HG03175 (cell line): ENCODE results near the gene CBL.

ENCODE experiments used
- ATAC-seq: cut with Tn5 transposase; IDR thresholded peaks from one replicate; pipeline ENCODE4 v1.9.1; 2021; ENCODE audit warnings: mild to moderate bottlenecking, moderate library complexity; ENCODE audit not compliant: unreplicated experiment

Gene CBL

DNA sequence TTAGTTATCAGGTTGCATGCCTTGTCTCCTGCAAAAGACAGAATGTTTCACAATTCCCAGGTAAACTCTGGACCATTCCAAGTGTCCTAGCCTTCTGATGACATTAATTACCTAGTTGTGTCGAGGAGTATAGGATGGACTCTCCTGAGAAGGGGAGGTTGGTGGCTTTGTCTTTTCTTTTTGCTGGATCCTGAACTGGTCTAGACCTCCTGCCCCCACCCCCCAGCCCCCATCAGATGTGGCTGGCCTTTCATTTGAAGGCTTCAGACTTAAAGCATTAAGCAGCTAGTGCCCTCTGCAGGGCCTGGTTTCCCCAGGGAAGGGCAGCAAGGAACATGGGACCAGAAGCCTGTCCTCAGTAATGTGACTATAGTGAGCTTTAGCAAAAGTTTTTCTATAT is 101.1 kb downstream of the CBL start:
- ATAC-seq, result no peak

DNA sequence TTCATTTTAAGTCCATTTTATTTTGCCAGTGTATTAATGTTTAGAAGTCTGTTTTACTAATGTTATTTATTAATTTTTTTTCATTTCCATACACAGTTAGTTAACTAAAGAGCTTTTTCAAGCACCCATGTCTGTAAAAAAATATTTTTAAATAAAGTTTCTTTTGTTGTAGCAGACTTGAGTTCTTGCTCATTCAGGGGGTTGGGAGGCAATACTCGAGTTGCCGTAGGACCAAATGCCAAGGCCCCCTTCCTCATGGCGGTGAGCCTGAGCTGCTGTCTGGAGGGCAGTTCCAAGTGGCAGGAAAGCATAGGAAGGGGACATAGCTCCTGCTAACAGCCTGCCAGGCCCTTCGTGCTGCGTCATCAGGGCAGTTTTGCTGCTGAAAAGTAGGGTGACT is 101.8 kb downstream of the CBL start:
- ATAC-seq, result no peak

DNA sequence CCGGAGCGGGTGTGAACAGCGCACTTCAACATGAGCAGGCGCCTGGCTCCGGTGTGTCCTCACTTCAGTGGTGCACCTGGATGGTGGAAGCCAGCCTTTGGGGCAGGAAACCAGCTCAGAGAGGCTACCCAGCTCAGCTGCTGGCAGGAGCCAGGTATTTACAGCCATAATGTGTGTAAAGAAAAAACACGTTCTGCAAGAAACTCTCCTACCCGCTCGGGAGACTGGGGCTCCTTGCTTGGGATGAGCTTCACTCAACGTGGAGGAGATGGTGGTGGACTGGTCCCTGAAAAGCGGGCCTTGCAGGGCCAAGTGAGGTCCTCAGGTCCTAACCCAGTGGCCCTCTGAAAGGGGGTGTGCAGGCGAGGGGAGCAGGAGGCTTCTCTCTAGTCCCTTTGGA is 103.3 kb downstream of the CBL start:
- ATAC-seq, result no peak

DNA sequence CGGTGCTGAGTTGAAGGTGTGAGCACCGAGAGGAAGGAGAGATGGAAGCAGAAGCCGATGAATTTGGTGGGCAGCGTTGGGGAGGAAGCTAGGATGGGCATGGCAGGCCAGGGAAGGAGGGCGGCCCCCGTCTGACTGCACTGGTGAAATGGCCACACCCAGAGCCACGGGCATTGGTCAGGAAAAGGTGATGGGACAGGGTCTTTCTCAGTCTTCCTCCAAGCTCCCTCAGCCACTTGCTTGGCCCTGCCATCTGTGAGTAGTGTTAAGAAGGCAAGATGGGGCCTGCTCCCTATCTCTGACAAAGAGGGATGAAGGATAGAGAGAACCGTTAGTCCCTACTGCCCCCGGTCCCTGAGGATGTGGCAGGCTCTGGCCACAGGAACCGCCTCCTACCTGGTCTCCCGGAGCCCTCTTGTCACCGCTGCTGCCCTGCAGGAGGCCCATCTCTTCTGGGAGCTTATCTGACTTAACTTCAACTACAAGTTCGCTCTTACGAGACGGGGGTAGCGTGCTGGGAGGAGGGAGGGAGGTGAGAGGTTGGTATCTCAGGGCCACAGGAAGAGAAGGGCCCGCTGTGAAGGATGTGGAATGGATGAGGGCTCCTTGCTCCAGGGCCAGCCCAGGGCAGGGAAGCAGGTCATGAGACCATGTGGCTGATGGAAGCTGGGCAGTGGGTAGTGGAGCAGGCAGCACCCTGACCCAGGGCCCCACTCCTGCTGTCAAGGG is 104.0 kb downstream of the CBL start:
- ATAC-seq, result no peak

DNA sequence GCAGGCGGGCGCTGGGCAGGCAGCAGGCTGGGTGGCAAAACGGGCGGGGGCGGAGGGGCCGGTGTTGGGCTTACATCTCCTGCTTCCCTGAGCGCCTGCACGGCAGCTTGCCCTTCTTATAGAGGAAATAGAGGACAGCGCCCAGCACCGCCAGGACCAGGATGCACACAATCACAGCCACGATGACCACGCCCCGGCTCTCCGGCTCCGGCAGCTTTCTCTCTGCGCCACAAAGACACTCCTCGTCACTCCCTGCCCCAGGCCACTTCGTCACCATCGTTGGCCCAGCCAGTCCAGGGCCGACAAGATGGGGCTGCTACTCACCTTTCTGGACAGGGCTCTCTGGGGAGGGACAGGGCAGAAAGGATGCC is 104.5 kb downstream of the CBL start:
- ATAC-seq, result no peak

DNA sequence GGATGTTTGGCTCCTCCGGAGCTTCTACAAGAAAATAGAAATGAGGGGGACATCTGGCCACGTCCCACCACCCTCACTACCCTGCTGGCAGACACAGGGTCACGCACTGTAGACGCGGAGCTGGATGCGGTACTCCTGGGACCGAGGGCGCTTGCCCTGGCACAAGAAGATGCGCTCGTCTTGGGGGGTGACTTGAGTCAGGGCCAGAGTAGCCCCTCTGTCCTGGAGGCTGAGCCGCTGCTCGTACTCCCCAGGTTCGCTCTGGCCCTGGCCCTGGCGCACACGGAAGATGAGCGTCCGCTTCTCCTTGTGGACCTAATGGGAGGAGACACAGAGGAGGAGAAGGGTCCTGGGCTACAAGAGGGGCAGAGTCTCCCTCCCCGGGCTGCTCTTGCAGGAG is 108.6 kb downstream of the CBL start:
- no peak for ATAC-seq

DNA sequence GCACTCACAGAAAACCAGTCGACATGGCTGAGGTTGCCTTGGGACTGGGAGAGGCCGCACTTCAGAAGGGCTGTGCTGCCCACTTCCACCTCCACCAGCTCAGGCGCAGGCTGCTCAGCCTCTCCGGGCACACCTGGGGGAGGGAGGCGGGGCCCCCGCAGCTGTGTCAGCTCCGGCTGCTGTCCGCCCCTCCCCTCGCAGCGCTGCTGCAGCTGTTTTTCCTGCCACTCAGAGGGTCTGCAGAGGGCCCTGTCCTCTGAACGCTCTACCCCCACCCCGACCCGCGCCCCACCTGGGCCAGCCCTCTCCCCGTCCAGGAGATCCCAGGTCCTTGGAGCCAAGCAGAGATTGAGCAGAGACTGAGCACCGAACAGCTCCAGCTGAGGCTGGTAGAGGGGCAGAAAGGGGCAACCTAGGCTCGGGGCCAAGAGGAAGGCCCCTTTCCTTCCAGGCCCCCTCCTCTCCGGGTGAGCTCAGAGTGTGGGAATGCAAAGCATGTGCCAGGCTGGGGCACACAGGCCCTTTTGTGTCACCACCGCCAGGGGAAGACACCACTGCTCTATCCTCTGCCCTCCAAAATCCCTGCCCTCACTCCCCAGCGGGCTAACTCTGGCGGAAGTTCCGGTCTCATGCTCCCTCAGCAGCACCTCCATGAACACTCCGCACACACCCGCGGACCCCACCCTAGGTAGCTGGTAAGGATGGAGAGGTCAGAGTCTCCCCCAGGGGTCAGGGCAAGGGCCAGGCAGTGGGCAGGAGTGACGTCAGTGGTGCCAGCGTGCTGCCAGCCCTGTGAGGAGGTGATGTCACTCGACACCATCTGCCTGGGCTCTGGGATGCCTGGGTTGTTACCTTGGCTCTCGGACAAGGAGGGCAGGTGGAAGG is 109.2 kb downstream of the CBL start:
- ATAC-seq, result no peak

DNA sequence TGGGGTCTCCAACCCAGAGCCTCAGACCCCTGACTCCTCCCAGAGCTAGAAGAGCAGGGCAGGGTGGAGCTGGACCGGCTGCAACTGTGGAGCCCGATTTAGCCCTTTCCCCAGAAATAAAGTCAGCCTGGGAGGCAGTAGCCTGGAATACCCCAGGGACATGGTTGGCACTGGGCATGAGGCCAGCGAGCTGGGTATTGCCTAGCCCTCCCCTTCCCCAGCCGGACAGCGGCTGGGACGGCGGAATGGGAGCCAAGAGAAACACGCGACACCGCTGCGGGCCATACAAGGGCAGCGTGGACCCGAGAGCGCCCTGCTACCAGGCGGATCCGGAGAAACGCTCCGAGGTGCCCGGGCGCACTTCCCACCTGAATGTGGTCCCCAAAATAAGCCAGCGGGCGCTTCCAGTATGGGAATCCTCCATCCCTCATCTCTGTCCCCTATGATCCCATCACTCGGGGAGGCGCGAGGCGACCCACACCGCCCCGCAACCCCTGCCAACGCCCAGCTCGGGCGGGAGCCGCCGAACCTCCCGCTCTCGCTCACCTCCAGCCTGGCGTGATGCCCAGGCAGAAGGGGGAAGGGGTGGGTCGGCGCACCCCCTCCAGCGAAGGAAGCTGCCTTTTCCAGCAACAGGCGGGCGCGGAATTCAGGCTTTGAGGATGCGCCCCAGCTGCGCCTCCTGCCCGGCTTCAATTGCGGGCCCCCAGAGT is 110.0 kb downstream of the CBL start:
- ATAC-seq, result no peak

DNA sequence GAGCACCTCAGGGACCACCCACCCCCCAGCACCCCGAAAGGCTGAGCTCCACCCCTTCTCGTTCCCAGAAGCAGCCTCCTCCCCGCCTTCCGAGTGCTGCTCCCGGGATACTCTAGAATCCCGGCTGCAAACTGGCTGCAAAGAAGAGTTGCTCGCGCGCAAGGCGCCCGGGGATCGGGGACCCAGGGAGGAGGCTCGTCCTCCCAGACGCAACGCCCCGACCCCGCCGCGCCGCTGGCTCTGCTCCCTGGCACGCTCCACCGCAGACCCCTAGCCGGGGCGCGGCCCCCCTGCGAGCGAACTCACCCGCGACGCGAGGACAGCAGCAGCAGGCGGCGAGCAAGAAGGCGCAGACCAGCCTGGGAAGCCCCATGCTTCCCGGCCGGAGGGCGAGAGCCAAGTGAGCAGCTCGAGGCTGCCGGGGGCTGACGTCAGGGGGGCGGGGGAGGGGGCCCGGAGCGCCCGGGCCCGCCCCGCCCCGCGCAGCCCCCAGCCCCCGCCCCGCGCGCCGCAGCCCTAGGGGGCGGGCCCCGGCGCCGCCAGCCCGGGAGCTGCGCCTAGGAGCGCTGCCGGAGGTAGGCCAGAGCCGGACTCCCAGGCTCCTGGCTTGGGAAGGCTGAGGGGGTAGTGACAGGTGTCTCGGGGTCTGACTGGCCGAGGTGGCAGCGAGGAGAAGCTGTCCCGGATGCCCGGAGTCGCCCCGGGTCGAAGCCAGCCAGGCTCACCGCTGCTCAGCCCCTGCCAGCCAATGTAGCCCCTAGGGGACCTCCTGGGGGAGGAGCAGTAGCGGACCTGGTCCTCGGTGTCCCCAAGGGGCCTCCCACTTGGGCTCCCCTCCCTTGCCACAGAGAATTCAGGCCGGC is 110.8 kb downstream of the CBL start, which contains the start of gene MCAM:
Gene MCAM (minus strand): TSS at position 402 of the 863 bp plus-strand sequence. CDS start 29 bp downstream, at position 373.
- ATAC-seq, result no peak

DNA sequence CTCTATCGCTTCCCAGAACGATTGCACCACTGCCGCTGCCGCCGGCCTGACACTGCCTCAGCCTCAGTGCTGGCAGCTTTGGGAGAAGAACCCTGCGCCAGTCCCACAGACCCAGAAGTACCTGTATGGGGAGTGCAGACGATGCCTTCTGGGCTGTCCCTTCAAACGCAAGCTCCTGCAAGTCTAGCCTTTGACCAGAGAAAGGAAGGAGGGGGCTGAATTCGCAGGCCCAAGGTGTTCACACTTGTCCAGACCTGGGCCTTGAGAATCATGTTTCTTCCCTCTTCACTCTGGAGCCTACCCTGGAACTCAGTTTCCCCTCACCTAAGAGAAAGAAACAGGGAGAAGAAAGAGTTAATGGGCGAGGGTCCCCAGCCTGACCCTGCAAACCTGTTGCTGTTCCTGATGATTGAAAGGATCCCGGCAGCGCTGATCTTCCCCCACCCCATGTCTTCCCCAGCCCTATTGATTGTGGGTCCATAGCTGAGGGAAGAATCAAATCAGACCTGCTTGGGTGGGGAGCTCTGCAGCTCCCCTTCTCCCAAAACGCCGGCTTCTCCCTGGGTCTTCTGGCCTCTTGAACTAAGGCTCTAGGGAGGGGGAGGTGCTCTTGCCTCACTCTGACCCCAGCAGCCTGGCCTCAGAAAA is 111.6 kb downstream of the CBL start:
- ATAC-seq, result no peak

DNA sequence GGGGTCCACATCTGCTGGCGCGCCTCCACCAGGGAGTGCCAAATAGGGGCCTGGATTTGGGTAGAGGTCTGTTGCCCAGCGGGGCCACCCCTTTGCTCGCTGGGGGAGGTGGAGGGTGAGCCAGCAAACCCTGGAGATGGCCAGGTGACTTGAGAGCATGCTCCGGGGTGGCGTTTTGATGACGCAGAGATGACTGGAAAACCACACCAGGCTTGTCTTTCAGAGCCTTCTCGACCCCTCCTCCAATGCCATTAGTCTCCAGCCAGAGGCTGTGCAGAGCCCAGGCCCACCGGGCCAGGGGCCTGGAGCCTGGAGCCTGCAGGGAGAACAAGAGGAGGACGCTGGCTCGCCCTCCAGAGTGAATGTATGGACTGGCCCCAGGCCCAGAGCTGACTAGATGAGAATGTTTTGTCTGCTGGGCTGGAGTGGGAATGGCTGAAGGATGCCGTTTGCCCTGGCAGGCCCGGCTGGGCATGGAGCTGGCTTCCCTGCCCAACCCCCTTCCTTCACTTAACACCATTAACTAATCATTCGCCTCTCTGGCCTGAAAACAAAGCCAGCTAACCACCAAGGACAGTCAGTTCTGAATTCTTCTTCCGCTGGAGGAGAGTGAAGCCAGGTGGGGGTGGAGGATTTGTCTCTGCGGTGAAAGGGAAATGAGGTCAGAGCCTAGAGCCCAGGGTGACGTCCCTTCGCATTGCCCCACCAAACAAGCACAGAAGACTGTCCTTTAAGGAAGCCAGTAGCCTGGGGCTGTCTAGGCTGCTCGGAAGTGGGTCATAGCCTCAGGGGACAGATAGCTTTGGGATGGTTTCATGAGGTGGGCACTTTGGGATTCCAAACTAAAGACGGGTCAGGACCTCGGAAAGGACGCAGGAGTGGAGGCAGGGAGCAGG is 112.3 kb downstream of the CBL start:
- no peak for ATAC-seq

DNA sequence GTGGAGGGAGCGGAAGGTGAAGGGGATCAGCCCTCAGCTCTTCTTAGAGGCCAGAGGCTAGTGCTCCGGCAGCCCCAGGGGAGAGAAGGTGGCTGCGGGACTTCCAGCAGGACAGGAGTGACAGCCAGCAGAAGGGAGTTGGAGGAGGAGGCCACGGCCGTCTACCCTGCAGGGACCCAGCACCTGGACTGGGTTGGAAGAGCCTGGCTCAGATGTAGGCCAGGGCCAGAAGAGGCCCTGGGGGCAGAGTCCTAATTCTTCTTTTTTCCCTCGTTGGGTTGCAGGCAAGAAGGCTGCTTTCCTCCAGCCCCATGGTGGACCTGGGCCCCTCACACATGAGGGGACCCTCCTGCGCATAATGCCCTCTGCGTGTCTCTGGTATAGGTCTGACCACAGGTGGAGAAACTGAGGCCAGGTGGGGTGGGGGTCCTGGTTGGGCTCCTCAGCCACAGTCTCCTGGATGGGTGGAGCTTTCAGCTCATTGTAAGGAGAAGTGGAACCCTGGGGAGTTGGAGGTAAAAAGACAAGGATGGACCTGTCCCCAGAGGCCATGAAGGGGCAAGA is 113.1 kb downstream of the CBL start:
- ATAC-seq, result no peak

DNA sequence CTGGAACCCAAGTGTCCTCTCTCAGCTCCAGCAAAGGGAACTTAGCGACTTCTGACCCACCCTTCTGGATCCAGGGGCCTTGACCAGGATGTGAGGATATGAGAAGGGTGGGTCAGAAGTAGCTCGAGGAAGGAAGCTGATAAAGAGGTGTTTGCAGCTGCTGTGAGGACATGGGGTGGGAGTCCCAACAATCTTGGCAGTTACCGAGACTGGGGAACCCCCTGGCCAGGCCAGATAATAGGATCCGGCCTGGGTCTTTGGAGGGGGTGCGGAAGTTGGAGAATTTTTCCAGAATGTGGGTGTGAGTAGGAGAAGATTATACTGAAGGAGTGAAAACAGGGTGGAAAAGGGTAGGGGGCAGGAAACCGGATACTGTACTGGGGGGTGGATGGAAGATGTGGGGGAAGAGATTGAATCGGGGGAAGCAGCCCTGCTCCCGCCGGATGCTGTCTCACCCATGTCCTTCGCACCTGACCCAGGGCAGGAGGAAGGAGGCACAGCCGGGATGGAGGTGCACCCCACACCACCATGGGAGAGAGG is 113.6 kb downstream of the CBL start:
- ATAC-seq, result no peak

DNA sequence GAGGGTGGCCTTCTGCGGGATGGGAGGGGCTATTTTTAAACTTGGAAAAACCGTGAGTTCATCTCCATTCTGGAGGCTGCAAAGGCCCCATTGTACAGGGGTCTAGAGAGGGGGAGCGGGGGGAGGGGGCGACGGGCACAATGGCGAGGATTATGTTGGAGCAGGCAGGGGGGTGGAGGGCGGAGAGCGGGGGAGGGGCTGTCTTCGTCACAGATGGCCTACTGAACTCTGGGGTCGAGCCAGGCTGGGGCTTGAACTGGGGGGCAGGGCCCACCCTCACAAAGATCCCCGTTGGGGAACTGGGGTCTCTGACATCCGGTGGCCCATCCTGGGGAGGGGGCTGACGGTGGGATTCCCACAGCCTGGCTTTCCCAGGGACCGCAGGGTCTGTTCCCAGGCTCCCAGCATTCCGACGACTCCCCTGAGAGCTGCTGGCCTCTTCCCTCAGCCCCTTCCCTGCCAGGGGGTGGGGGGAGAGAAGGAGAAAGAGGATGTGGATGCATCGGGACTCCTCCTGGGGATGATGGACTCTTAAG is 114.2 kb downstream of the CBL start:
- ATAC-seq, result no peak

DNA sequence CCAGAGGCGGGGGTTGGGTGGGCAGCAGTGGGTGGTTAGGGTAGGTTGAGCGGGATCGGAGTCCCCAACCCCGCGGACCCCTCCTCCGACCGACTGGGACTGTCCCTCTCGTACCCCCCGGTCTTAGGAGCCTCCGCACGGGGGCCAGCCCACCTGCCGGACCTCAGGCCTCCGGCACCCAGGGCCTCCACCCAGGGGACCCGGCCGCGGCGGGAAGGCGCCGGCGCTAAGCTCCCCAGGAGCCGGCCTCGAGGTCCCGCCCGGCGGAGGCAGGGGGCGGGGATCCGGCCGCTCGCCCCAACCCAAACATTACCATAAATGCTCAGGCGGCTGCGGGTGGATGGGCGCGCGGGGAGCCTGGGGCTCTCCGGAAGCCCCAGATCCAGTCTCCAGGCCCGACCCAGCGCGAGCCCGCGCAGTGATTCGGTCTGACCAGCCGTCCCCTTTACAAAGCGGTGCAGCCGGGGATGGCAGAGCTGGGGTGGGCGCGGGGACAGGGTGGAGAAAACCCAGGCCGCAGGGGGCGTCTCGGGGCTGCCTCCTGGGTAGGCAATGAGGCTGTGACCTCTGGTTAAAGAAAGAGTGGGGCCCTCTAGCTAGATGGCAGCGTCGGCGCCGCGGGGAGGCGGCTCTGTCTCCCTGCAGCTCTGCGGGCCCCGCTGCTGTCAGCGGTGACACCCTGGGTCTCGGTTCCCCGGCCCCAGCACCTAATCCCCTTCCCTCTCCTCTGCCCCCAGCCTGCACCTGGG is 114.8 kb downstream of the CBL start:
- ATAC-seq, result peak; percentile 67

DNA sequence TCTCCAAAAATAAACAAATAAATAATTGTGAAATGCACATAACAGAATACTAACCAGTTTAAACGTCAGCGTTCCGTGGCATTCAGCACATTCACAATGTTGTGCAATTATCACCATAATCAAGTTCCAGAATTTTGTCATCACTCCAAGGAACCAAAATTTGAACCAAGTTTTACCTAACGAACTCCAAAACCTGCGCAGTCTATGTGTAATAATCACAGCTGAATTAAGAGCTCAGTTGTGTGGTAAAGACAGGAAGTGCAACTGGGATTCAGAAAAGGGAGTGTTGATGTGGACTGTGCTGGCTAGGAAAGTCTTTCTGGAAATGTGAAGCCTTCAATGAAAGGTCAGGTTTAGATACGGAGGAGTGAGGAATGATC is 116.2 kb downstream of the CBL start:
- ATAC-seq, result no peak

DNA sequence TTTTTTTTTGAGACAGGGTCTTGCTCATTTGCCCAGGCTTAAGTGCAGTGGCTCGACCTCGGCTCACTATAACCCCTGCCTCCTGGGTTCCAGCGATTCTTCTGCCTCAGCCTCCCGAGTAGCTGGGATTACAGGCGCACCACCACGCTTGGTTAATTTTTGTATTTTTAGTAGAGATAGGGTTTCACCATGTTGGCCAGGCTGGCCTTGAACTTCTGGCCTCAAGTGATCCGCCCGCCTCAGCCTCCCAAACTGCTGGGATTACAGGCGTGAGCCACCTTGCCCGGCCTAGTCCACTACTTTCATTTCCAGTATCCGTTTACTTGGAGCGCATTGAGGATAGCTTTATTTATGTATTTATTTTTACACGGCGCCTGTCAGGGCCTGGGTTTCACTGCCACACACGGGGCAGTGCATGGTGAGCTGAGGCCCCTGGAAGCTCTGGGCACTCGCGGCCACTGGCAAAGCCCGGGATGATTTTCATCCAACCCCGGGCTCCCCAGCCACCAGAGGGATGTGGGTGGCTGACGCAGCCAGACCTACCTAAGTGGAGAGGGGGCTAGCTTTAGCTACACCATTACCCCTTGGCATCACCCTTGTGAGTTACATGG is 116.9 kb downstream of the CBL start:
- ATAC-seq, result no peak
